Gastroesophageal sphincter (tissue), 3 donors: ENCODE results near the gene TMEM215.
"Not testable (repeated sequence)": the region's sequence is repeated elsewhere in the genome, so short reads cannot be mapped to it uniquely, and the experiment has no call there.

Experiments
- CTCF ChIP-seq, 4 experiments: fragments of 200-600 bp in 2 of 4; fragments of 450-650 bp in 2 of 4; sonication (generic) in 1 of 4; IDR thresholded peaks; one replicate each; pipeline ENCODE4 v1.5.1; 2017 to 2019; ENCODE audit warnings: antibody characterized with exemption in 4 of 4, mild to moderate bottlenecking in 2 of 4, moderate library complexity in 2 of 4
- POLR2A ChIP-seq, 2 donors: fragments of 450-650 bp; IDR thresholded peaks; one replicate each; pipeline ENCODE4 v1.6.1; 2017; ENCODE audit warnings: antibody characterized with exemption in 2 of 2, mild to moderate bottlenecking in 2 of 2, moderate library complexity in 1 of 2
- POLR2AphosphoS5 ChIP-seq: sonication (generic); formaldehyde crosslinking; IDR thresholded peaks from one replicate; pipeline ENCODE4 v1.6.1; 2017; ENCODE audit warnings: antibody characterized with exemption

GRCh38 chr9:32796015-32796414, 12.7 kb downstream of the TMEM215 start:
- TF ChIP-seq CTCF (IDR thresholded peaks at IDR 0.05); POLR2A (IDR thresholded peaks at IDR 0.05); POLR2AphosphoS5: not testable (repeated sequence)
